Activated CD4-positive, alpha-beta T cell treated with anti-CD3 and anti-CD28 coated beads, Interleukin-2, amount 50 U/mL, for 16 hours (primary cell): Measurements from ENCODE around the gene SLC22A12.

Experiments
- DNase-seq: peaks from one replicate; pipeline ENCODE4 v3.0.0-alpha.2; 2020

The SLC22A12 gene

GRCh38 chr11:64629103-64629502 lies 38.1 kb downstream of the SLC22A12 start:
- no peak for DNase-seq

- no peak for DNase-seq
These were observed 39.0 kb downstream of the SLC22A12 start for GRCh38 chr11:64629796-64630562.

GRCh38 chr11:64631675-64632074 lies 40.7 kb downstream of the SLC22A12 start:
- DNase-seq = no peak

GRCh38 chr11:64632237-64632636 lies 41.2 kb downstream of the SLC22A12 start:
- DNase-seq = no peak

GRCh38 chr11:64632654-64633053 lies 41.6 kb downstream of the SLC22A12 start:
- DNase-seq = no peak

- no peak for DNase-seq
These were observed 42.6 kb downstream of the SLC22A12 start for GRCh38 chr11:64633555-64634159.

GRCh38 chr11:64637334-64638017 lies 46.5 kb downstream of the SLC22A12 start:
- no peak for DNase-seq

GRCh38 chr11:64638018-64638665 lies 47.1 kb downstream of the SLC22A12 start:
- no peak for DNase-seq

GRCh38 chr11:64638829-64639228 lies 47.8 kb downstream of the SLC22A12 start:
- DNase-seq = no peak

- DNase-seq = no peak
These were observed 48.9 kb downstream of the SLC22A12 start for GRCh38 chr11:64639885-64640284.

- DNase-seq = no peak
These were observed 50.8 kb downstream of the SLC22A12 start for GRCh38 chr11:64641596-64642417.

- DNase-seq = no peak
These were observed 51.4 kb downstream of the SLC22A12 start for GRCh38 chr11:64642418-64642735.

GRCh38 chr11:64642871-64643255 lies 51.8 kb downstream of the SLC22A12 start:
- DNase-seq = no peak

GRCh38 chr11:64643256-64643881 lies 52.3 kb downstream of the SLC22A12 start:
- no peak for DNase-seq

GRCh38 chr11:64643920-64644646 lies 53.1 kb downstream of the SLC22A12 start:
- no peak for DNase-seq

- no peak for DNase-seq
These were observed 53.7 kb downstream of the SLC22A12 start for GRCh38 chr11:64644647-64645275.

GRCh38 chr11:64647019-64647779 lies 56.2 kb downstream of the SLC22A12 start:
- no peak for DNase-seq

- DNase-seq = no peak
These were observed 57.5 kb downstream of the SLC22A12 start for GRCh38 chr11:64648551-64648950.

- no peak for DNase-seq
These were observed 58.3 kb downstream of the SLC22A12 start for GRCh38 chr11:64649291-64649697.

- peak; percentile 12 for DNase-seq
These were observed 60.0 kb downstream of the SLC22A12 start for GRCh38 chr11:64650923-64651523.
